Renal pelvis (tissue), 4 donors: Measurements from ENCODE around the gene RALGAPA2. TPM values are rescaled to one million over a fixed set of nuclear protein-coding genes. Genes with fewer than 3 reads are reported as not detected.

Source experiments
- DNase-seq: peaks from one replicate; pipeline ENCODE4 v3.0.0-alpha.2; 2013
- polyA plus RNA-seq, 3 donors: library from polyadenylated mRNA; unstranded; fragments of 120-200 nt; gene quantifications; one replicate each; pipeline ENCODE4 v1.2.1, GENCODE V29; 2013; ENCODE audit not compliant: insufficient read length in 3 of 3

RALGAPA2 gene
- polyA plus RNA-seq, 3 donors, result 16.4 to 22.7 (median 21.8) TPM

DNA sequence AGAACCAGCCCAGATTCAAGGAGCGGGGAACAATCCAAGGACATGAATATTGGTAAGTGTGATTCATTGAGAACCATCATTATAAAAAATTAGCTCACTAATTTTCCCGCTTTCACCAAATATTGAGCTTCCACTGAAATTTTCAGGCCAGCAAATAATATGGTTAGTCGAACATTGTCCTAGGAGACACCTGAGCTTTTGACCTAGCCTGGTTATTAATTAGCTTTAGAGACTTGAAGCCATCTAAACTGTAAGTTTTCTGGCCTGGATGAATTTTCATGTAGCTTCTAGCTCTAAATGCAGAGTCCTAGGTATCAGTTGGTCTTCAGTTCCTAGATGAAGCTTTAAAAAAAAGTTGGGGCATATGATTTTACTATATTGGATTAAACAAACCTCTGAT, 17.1 kb upstream of the RALGAPA2 start:
- DNase-seq, result no peak

DNA sequence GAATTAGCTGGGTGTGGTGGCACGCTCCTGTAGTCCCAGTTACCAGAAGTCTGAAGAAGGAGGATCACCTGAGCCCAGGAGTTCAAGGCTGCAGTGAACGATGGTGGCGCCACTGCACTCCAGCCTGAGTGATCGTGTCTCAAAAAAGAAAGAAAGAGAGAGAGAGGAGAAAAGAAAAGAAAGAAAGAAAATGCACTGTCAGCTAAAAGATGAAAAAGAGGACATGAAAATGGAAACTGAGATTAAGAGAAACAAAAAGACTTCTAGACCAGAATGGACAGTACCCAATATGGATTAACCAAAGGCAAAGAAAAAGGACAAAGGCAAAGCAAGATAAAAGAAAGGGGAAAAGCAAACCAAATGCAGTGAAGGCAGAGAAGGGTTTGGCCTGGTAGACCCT, 9.0 kb upstream of the RALGAPA2 start:
- DNase-seq, result no peak

DNA sequence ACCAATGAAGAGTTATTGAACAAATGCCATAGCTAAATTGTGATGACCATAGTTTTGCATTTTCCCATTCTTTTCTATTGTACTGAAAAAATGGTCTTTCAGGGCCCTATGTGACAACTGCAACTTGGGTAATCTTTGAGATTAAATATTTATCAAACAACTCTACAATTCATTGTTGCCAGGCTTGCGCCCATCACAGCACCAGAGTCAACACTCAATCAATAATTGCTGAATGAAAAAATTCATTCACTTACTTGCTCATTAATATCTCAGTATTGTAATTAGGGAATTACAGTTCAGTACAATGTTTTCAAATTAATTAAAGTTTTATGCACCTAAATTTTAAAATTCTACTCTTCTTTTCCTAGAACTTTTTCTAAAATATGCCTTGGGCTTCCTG, 7.7 kb upstream of the RALGAPA2 start:
- DNase-seq, result no peak

GRCh38 chr20:20719411-20719810, 7.0 kb upstream of the RALGAPA2 start:
- DNase-seq, result no peak

- no peak for DNase-seq
Measured at GRCh38 chr20:20713244-20713765, 861 bp upstream of the RALGAPA2 start.

- DNase-seq, result no peak
Measured at GRCh38 chr20:20712004-20712473, 405 bp downstream of the RALGAPA2 start.

DNA sequence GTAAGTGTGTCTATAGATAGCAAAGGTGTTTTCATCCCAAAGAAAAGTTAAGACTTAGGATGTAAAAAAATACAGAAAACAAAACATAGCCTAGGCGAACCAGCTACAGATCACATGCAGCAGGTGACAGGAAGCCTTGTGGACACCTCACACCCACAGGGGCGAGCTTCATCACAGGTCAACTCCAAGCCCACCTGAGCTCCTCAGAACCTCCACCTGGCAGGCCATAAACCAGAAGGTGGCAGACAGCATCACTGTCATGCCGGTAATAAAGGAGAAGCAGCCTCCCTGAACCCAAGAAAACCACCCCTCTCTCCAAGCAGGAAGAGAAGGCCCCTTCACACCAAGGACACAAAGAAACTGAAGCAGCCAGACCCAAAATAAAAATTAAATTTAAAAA, 1.0 kb downstream of the RALGAPA2 start:
- DNase-seq, result no peak

GRCh38 chr20:20710443-20711315, 1.8 kb downstream of the RALGAPA2 start:
- no peak for DNase-seq

- no peak for DNase-seq
Measured at GRCh38 chr20:20709887-20710286, 2.6 kb downstream of the RALGAPA2 start.

GRCh38 chr20:20706285-20706684, 6.2 kb downstream of the RALGAPA2 start:
- no peak for DNase-seq

GRCh38 chr20:20702330-20703245, 9.9 kb downstream of the RALGAPA2 start:
- DNase-seq, result no peak

GRCh38 chr20:20699917-20700316, 12.5 kb downstream of the RALGAPA2 start:
- no peak for DNase-seq

GRCh38 chr20:20699144-20699543, 13.3 kb downstream of the RALGAPA2 start:
- DNase-seq, result no peak

DNA sequence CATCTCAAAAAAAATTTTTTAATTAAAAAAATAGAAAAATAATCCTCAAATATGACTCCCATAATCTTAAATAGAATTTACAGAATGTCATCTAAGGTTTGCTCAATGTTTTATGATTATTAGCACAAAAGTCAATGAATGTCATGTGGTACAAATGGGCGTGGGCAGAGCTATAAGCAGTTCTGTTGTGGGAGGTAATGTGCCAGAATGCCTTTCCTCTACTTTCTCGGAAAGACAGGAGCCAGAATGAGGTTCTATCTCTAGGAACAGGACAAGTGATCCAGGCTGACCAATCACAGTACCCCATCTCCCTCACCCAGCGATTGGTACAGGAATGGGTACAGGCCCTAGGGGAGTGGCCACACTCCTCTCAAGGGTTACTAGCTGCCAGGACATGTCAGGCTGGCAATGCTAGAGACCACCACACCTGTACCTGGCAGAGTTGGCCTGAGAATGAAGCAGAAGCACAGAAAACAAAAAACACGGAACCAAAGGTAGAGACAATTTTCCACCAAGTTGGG, 15.1 kb downstream of the RALGAPA2 start:
- no peak for DNase-seq

DNA sequence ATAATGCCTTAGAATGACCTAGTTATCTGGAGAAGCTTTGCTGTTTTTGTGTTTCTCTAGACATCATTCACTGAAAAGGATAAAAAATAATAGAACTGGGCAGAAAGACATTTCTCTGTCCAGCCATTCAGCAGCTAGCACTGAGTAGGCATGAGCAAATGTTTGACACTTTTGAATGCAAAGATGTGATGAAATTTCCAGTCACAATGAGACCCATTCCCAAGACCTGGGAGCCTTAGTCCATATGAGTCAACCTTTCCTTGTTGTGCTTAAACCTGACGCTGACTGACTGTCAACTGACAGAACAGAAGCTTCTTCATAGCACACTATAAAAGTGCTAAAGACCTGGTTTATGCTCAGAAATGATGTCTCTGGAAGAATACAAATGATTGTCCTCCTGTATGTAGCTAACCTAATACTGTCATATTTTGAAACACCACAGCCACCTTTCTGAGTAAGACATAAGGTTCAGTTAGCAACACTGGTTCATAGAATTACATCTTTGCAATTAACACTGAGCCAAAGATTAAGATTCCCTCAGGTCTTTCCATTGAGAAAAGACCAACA, 17.1 kb downstream of the RALGAPA2 start:
- DNase-seq, result no peak

- DNase-seq, result no peak
Measured at GRCh38 chr20:20694591-20694990, 17.9 kb downstream of the RALGAPA2 start.

- no peak for DNase-seq
Measured at GRCh38 chr20:20692587-20692986, 19.9 kb downstream of the RALGAPA2 start.

GRCh38 chr20:20691477-20692235, 20.8 kb downstream of the RALGAPA2 start:
- no peak for DNase-seq

DNA sequence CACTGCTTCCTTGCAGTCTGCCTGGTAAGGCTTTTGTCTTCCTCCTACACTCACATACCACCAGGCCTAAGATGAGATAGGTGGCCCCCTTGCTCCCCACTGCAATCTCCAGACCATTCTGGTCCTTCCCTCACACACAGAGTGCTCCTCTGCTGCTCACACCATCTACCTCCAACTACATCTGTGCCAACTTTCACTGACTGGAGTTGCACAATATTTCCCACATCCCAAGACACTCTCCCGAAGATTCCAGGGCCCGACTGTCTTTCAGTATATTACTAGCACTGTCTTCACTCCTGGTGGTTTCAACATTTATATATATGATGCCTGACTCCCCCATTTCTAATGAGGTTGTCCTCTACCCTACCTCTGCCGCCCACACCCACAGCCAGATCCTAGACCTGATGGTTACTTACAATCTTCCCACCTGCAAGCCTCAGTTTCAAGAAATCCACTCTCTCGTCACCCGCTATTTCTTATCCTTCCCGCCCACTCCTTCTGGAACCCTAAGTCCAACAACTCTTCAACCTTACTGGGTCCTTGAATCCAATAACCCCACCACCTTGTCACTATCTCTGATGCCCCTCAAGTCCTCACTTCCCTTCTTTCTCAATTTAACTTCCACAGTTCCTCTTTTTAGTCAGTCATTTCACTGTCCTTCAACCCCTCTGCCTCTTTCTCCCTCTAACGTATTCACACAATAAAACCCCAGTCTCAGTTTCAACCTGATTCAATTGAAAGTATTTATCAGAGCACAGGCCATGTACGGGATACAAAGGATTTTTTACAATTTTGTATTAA, 21.6 kb downstream of the RALGAPA2 start:
- DNase-seq, result no peak

DNA sequence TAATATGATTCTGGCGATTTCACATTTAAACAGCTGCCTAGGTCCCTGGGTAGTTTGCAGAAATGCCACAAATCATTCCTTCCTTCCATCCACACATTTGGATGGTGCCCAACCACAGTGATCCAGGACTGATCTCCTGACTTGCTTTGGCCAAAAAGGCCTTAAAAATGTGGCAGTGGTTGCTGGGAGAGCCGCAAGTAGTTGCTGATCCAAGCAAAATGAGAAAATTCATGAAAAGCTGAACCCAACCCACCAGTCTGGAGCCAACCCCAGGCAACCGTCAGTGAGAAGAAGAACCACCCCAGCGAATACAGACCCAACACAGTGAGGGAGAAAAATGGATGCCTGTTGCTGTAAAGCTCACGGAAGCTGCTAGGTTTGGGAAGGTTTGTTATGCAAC, 25.1 kb downstream of the RALGAPA2 start:
- no peak for DNase-seq
